ENCODE data around the gene CD163.

The CD163 gene

GRCh38 chr12:7502612-7503011, 965 bp downstream of the CD163 start:
- no peak for DNase-seq (ENCODE audit: extremely low spot score)
- ChIA-PET POLR2A (no interaction called here), CTCF (no interaction called here)
- TF ChIP-seq ARNT (IDR thresholded peaks at IDR 0.05) (no peak), FOXM1 (IDR thresholded peaks at IDR 0.05; ENCODE audit: borderline replicate concordance) (no peak), SUZ12 (IDR thresholded peaks at IDR 0.05) (no peak), ELF4 (IDR thresholded peaks at IDR 0.05) (no peak), SP1 (IDR thresholded peaks at IDR 0.05) (no peak), BHLHE40 (IDR thresholded peaks at IDR 0.05; ENCODE audit: borderline replicate concordance) (no peak), FOXK2 (IDR thresholded peaks at IDR 0.05) (no peak), ZNF384 (IDR thresholded peaks at IDR 0.05) (no peak), CTBP1 (IDR thresholded peaks at IDR 0.05; ENCODE audit: borderline replicate concordance) (no peak), TARDBP (IDR thresholded peaks at IDR 0.05) (no peak), NFRKB (IDR thresholded peaks at IDR 0.05) (no peak), HDGF (IDR thresholded peaks at IDR 0.05; ENCODE audit: borderline replicate concordance) (no peak), LEF1 (IDR thresholded peaks at IDR 0.05; ENCODE audit: borderline replicate concordance) (no peak), L3MBTL2 (conservative IDR thresholded peaks at IDR 0.05) (no peak), FOXA1 (IDR thresholded peaks at IDR 0.05) (no peak)
- TF ChIP-seq, protein P1, sequence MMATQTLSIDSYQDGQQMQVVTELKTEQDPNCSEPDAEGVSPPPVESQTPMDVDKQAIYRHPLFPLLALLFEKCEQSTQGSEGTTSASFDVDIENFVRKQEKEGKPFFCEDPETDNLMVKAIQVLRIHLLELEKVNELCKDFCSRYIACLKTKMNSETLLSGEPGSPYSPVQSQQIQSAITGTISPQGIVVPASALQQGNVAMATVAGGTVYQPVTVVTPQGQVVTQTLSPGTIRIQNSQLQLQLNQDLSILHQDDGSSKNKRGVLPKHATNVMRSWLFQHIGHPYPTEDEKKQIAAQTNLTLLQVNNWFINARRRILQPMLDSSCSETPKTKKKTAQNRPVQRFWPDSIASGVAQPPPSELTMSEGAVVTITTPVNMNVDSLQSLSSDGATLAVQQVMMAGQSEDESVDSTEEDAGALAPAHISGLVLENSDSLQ (IDR thresholded peaks at IDR 0.05): no peak

DNA sequence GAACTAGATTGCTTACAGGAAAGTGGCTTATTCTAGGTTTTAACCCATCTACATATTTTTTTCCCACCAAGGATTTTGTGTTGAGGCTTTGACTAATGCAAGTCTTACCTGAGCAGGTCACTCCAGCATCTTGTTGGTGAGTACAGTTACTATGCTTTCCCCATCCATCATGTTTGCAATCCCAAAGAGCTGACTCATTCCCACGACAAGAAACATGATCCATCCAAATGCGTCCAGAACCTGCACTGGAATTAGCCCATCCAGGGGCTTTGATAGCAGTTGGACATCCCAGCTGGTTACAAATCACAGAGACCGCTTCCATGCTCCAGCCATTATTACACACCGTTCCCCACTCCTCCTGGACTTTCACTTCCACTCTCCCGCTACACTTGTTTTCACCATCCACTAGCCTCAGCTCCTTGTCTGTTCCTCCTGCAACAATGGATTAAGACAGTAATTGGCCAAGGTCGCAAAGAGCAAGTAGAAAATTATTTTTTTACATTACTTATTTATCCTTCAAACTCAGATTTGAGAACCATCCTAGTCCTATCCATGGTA, 2.5 kb downstream of the CD163 start:
- ChIA-PET CTCF (no interaction called here), POLR2A (no interaction called here)
- DNase-seq (ENCODE audit: extremely low spot score): no peak
- no peak for TF ChIP-seq CTBP1 (IDR thresholded peaks at IDR 0.05; ENCODE audit: borderline replicate concordance)
- TF ChIP-seq SP1 (IDR thresholded peaks at IDR 0.05): no peak
- no peak for TF ChIP-seq HDGF (IDR thresholded peaks at IDR 0.05; ENCODE audit: borderline replicate concordance)
- no peak for TF ChIP-seq FOXK2 (IDR thresholded peaks at IDR 0.05)
- TF ChIP-seq NFRKB (IDR thresholded peaks at IDR 0.05): no peak
- no peak for TF ChIP-seq SUZ12 (IDR thresholded peaks at IDR 0.05)
- no peak for TF ChIP-seq ARNT (IDR thresholded peaks at IDR 0.05)
- TF ChIP-seq FOXM1 (IDR thresholded peaks at IDR 0.05; ENCODE audit: borderline replicate concordance): no peak

GRCh38 chr12:7499636-7500035, 3.9 kb downstream of the CD163 start:
- ChIA-PET CTCF (no interaction called here), POLR2A (no interaction called here)

DNA sequence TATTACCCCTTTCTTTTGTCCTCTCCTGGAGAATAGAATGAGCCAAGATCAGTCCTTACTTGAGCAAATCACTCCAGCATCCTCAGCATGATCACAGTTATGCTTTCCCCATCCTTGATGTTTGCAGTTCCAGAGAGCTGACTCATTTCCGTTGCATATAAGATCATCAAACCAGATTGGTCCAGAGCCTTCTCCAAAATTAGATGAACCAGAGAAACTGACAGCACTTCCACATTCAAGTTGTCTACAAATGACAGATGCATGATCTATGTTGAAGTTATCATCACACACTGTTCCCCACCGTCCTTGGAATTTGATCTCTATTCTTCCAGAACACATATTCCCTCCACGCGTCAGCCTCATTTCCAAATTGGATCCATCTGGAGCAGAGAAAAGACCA, 4.8 kb downstream of the CD163 start:
- ChIA-PET CTCF (no interaction called here), POLR2A (no interaction called here)
- TF ChIP-seq TARDBP (IDR thresholded peaks at IDR 0.05) (no peak), FOXA1 (IDR thresholded peaks at IDR 0.05) (no peak), LEF1 (IDR thresholded peaks at IDR 0.05; ENCODE audit: borderline replicate concordance) (no peak), ELF4 (IDR thresholded peaks at IDR 0.05) (no peak), L3MBTL2 (conservative IDR thresholded peaks at IDR 0.05) (no peak), ZNF384 (IDR thresholded peaks at IDR 0.05) (no peak), FOXK2 (IDR thresholded peaks at IDR 0.05) (no peak), SP1 (IDR thresholded peaks at IDR 0.05) (no peak), ARNT (IDR thresholded peaks at IDR 0.05) (no peak)
- DNase-seq (ENCODE audit: extremely low spot score): no peak

More at GRCh38 chr12:7499636-7500035, 3.9 kb downstream of the CD163 start:
- no peak for DNase-seq (ENCODE audit: extremely low spot score)
- no peak for TF ChIP-seq ARNT (IDR thresholded peaks at IDR 0.05)
- no peak for TF ChIP-seq TARDBP (IDR thresholded peaks at IDR 0.05)
- no peak for TF ChIP-seq ELF4 (IDR thresholded peaks at IDR 0.05)
- no peak for TF ChIP-seq L3MBTL2 (conservative IDR thresholded peaks at IDR 0.05)
- no peak for TF ChIP-seq FOXM1 (IDR thresholded peaks at IDR 0.05; ENCODE audit: borderline replicate concordance)
- no peak for TF ChIP-seq BHLHE40 (IDR thresholded peaks at IDR 0.05; ENCODE audit: borderline replicate concordance)
- no peak for TF ChIP-seq ZNF384 (IDR thresholded peaks at IDR 0.05)
- no peak for TF ChIP-seq SUZ12 (IDR thresholded peaks at IDR 0.05)
- no peak for TF ChIP-seq SP1 (IDR thresholded peaks at IDR 0.05)
- TF ChIP-seq LEF1 (IDR thresholded peaks at IDR 0.05; ENCODE audit: borderline replicate concordance): no peak
- no peak for TF ChIP-seq FOXK2 (IDR thresholded peaks at IDR 0.05)
- no peak for TF ChIP-seq FOXA1 (IDR thresholded peaks at IDR 0.05)
- no peak for TF ChIP-seq NFRKB (IDR thresholded peaks at IDR 0.05)
- TF ChIP-seq HDGF (IDR thresholded peaks at IDR 0.05; ENCODE audit: borderline replicate concordance): no peak

- POLR2A ChIA-PET: no interaction called here
- CTCF ChIA-PET: no interaction called here
- TF ChIP-seq L3MBTL2 (conservative IDR thresholded peaks at IDR 0.05): no peak
- TF ChIP-seq NFRKB (IDR thresholded peaks at IDR 0.05): no peak
- TF ChIP-seq ARNT (IDR thresholded peaks at IDR 0.05): no peak
- no peak for TF ChIP-seq ELF4 (IDR thresholded peaks at IDR 0.05)
- no peak for TF ChIP-seq LEF1 (IDR thresholded peaks at IDR 0.05; ENCODE audit: borderline replicate concordance)
- no peak for TF ChIP-seq FOXA1 (IDR thresholded peaks at IDR 0.05)
- no peak for TF ChIP-seq BHLHE40 (IDR thresholded peaks at IDR 0.05; ENCODE audit: borderline replicate concordance)
- TF ChIP-seq CTBP1 (IDR thresholded peaks at IDR 0.05; ENCODE audit: borderline replicate concordance): no peak
- TF ChIP-seq, protein P1 (IDR thresholded peaks at IDR 0.05): no peak
- no peak for TF ChIP-seq SUZ12 (IDR thresholded peaks at IDR 0.05)
- TF ChIP-seq TARDBP (IDR thresholded peaks at IDR 0.05): no peak
- no peak for TF ChIP-seq HDGF (IDR thresholded peaks at IDR 0.05; ENCODE audit: borderline replicate concordance)
- no peak for TF ChIP-seq ZNF384 (IDR thresholded peaks at IDR 0.05)
- no peak for TF ChIP-seq FOXK2 (IDR thresholded peaks at IDR 0.05)
- TF ChIP-seq SP1 (IDR thresholded peaks at IDR 0.05): no peak
- no peak for TF ChIP-seq FOXM1 (IDR thresholded peaks at IDR 0.05; ENCODE audit: borderline replicate concordance)
- no peak for DNase-seq (ENCODE audit: extremely low spot score)
Observed at GRCh38 chr12:7497661-7498060, 5.9 kb downstream of the CD163 start.

GRCh38 chr12:7496451-7496850, 7.1 kb downstream of the CD163 start:
- TF ChIP-seq ARNT (IDR thresholded peaks at IDR 0.05) (no peak), CTBP1 (IDR thresholded peaks at IDR 0.05; ENCODE audit: borderline replicate concordance) (no peak), SP1 (IDR thresholded peaks at IDR 0.05) (no peak), ZNF384 (IDR thresholded peaks at IDR 0.05) (no peak), NFRKB (IDR thresholded peaks at IDR 0.05) (no peak), FOXK2 (IDR thresholded peaks at IDR 0.05) (no peak), L3MBTL2 (conservative IDR thresholded peaks at IDR 0.05) (no peak)
- no peak for DNase-seq (ENCODE audit: extremely low spot score)
- POLR2A ChIA-PET: no interaction called here
- CTCF ChIA-PET: no interaction called here

GRCh38 chr12:7495136-7495535, 8.4 kb downstream of the CD163 start:
- CTCF ChIA-PET: no interaction called here
- POLR2A ChIA-PET: no interaction called here
- TF ChIP-seq FOXK2 (IDR thresholded peaks at IDR 0.05): no peak
- no peak for TF ChIP-seq SUZ12 (IDR thresholded peaks at IDR 0.05)
- no peak for TF ChIP-seq FOXA1 (IDR thresholded peaks at IDR 0.05)
- TF ChIP-seq, protein P1 (IDR thresholded peaks at IDR 0.05): no peak
- no peak for TF ChIP-seq FOXM1 (IDR thresholded peaks at IDR 0.05; ENCODE audit: borderline replicate concordance)
- no peak for TF ChIP-seq BHLHE40 (IDR thresholded peaks at IDR 0.05; ENCODE audit: borderline replicate concordance)
- TF ChIP-seq LEF1 (IDR thresholded peaks at IDR 0.05; ENCODE audit: borderline replicate concordance): no peak
- no peak for TF ChIP-seq CTBP1 (IDR thresholded peaks at IDR 0.05; ENCODE audit: borderline replicate concordance)
- TF ChIP-seq SP1 (IDR thresholded peaks at IDR 0.05): no peak
- TF ChIP-seq HDGF (IDR thresholded peaks at IDR 0.05; ENCODE audit: borderline replicate concordance): no peak
- no peak for TF ChIP-seq ELF4 (IDR thresholded peaks at IDR 0.05)
- no peak for TF ChIP-seq NFRKB (IDR thresholded peaks at IDR 0.05)
- no peak for TF ChIP-seq L3MBTL2 (conservative IDR thresholded peaks at IDR 0.05)
- no peak for DNase-seq (ENCODE audit: extremely low spot score)

Measured in HEK293T (cell line).